WTC11 (cell line): ENCODE measurements around the gene FKBP14.

Experiments used
- CREB1 ChIP-seq: sonication (generic); formaldehyde crosslinking; IDR thresholded peaks from 2 replicates; pipeline ENCODE4 v1.8.0; 2023; ENCODE audit warnings: mild to moderate bottlenecking, missing genetic modification reagents
- CREM ChIP-seq: sonication (generic); formaldehyde crosslinking; IDR thresholded peaks from 2 replicates; pipeline ENCODE4 v1.8.1; 2022; ENCODE audit warnings: mild to moderate bottlenecking, missing genetic modification reagents, moderate library complexity
- EMX1 ChIP-seq: fragments of 250-450 bp; sonication (Bioruptor Pico); IDR thresholded peaks from 2 replicates; pipeline ENCODE4 v1.8.0; 2021; ENCODE audit warnings: mild to moderate bottlenecking
- JUN ChIP-seq: sonication (generic); formaldehyde crosslinking; IDR thresholded peaks from 2 replicates; pipeline ENCODE4 v1.8.0; 2023; ENCODE audit warnings: mild to moderate bottlenecking, missing genetic modification reagents
- NFYB ChIP-seq: sonication (generic); formaldehyde crosslinking; conservative IDR thresholded peaks from 2 replicates; pipeline ENCODE4 v1.8.0; 2022; ENCODE audit warnings: low read depth, missing genetic modification reagents
- ZNF671 ChIP-seq: fragments of 250-450 bp; sonication (Bioruptor Pico); IDR thresholded peaks from 2 replicates; pipeline ENCODE4 v1.8.0; 2021; ENCODE audit warnings: mild to moderate bottlenecking
- TF ChIP-seq, protein P1 (sequence below): sonication (generic); formaldehyde crosslinking; IDR thresholded peaks from 2 replicates; pipeline ENCODE4 v1.8.1; 2022; ENCODE audit warnings: low read depth, mild to moderate bottlenecking, moderate library complexity, missing genetic modification reagents, borderline replicate concordance
- TF ChIP-seq, protein P2 (sequence below): fragments of 200-600 bp; IDR thresholded peaks from 2 replicates; pipeline ENCODE4 v1.8.0; 2022; ENCODE audit warnings: antibody characterized with exemption
- TF ChIP-seq, protein P3 (sequence below): sonication (generic); formaldehyde crosslinking; IDR thresholded peaks from 2 replicates; pipeline ENCODE4 v1.8.0; 2022; ENCODE audit warnings: mild to moderate bottlenecking, missing genetic modification reagents

DNA sequence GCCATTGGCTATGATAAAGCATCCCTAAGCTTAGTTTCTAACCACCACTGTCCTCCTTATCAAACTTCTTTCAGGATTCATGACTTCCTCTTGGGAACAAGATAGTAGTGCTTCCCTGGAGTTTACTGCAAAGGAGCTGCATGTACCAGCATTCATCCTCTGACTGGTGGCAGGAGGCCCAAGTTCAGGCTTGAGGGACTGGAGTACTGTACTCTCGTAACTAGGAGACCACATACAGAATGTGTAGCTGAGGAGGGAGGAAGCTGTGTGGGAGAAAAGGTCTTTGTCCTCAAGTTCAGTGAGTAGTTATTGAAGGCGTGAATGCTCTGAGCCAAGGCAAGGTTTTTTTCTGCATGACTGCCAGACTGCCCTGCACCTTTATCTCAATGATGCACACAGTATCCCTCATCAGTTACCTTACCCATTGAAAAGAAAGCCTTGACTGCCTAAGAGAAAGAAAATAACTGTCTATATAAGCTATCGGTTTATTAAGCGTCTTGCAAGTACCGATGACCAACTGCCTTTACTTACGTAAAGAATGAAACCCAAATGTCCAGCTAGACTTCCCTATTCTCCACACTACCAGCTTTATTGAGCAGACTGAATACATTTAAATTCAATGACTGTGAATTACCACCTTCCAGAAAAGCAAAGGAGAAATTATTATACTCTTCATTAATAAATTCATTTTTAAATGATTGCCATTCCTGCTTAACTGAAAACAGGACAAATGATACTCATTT lies 49.7 kb downstream of the FKBP14 start:
- TF ChIP-seq CREB1 (CRISPR knock-in tag) (no peak), CREM (CRISPR knock-in tag) (no peak), NFYB (no peak), ZNF671 (CRISPR knock-in tag) (no peak), EMX1 (CRISPR knock-in tag) (no peak), JUN (no peak)
- TF ChIP-seq, protein P1, sequence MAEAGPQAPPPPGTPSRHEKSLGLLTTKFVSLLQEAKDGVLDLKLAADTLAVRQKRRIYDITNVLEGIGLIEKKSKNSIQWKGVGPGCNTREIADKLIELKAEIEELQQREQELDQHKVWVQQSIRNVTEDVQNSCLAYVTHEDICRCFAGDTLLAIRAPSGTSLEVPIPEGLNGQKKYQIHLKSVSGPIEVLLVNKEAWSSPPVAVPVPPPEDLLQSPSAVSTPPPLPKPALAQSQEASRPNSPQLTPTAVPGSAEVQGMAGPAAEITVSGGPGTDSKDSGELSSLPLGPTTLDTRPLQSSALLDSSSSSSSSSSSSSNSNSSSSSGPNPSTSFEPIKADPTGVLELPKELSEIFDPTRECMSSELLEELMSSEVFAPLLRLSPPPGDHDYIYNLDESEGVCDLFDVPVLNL (CRISPR knock-in tag): no peak
- TF ChIP-seq, protein P2, sequence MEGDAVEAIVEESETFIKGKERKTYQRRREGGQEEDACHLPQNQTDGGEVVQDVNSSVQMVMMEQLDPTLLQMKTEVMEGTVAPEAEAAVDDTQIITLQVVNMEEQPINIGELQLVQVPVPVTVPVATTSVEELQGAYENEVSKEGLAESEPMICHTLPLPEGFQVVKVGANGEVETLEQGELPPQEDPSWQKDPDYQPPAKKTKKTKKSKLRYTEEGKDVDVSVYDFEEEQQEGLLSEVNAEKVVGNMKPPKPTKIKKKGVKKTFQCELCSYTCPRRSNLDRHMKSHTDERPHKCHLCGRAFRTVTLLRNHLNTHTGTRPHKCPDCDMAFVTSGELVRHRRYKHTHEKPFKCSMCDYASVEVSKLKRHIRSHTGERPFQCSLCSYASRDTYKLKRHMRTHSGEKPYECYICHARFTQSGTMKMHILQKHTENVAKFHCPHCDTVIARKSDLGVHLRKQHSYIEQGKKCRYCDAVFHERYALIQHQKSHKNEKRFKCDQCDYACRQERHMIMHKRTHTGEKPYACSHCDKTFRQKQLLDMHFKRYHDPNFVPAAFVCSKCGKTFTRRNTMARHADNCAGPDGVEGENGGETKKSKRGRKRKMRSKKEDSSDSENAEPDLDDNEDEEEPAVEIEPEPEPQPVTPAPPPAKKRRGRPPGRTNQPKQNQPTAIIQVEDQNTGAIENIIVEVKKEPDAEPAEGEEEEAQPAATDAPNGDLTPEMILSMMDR: no peak
- TF ChIP-seq, protein P3, sequence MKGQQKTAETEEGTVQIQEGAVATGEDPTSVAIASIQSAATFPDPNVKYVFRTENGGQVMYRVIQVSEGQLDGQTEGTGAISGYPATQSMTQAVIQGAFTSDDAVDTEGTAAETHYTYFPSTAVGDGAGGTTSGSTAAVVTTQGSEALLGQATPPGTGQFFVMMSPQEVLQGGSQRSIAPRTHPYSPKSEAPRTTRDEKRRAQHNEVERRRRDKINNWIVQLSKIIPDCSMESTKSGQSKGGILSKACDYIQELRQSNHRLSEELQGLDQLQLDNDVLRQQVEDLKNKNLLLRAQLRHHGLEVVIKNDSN (CRISPR knock-in tag): no peak
